OCI-LY7 (cell line): ENCODE measurements around the gene CFAP70. TPM values are rescaled to one million over a fixed set of nuclear protein-coding genes. Genes with fewer than 3 reads are reported as not detected.

Source experiments
- BruUV-seq: library from RNA; stranded (reverse); fragments of 400-500 nt; replicated peaks from 2 replicates; lab custom pipeline; 2021; lab: Mats Ljungman, UMichigan
- CTCF ChIA-PET: fragments of 300-600 bp; sonication (Branson Sonifier 250); formaldehyde crosslinking; loops from one replicate; lab custom pipeline; 2022; ENCODE audit warnings: antibody characterized with exemption; ENCODE audit not compliant: unreplicated experiment; lab: Charles Lee
- POLR2A ChIA-PET: fragments of 300-600 bp; sonication (Branson Sonifier 250); formaldehyde crosslinking; loops from one replicate; lab custom pipeline; 2022; ENCODE audit warnings: antibody characterized with exemption; lab: Charles Lee
- DNase-seq: peaks from one replicate; pipeline ENCODE4 v3.0.0-alpha.2; 2015; ENCODE audit warnings: low spot score
- H2AFZ ChIP-seq: fragments of 200-600 bp; sonication (generic), shearing (Covaris generic); 2 replicates; pipeline ENCODE4 v1.6.1; 2014; ENCODE audit warnings: mild to moderate bottlenecking, antibody characterized with exemption, low read length, moderate library complexity
- H3K27ac ChIP-seq: fragments of 200-600 bp; sonication (generic); 2 replicates; pipeline ENCODE4 v1.5.1; 2014; ENCODE audit warnings: mixed run types, low read depth, mild to moderate bottlenecking, moderate library complexity, low read length, inconsistent platforms; ENCODE audit not compliant: poor library complexity, severe bottlenecking
- H3K36me3 ChIP-seq: fragments of 200-600 bp; sonication (generic); 2 replicates; pipeline ENCODE4 v1.6.1; 2014; ENCODE audit warnings: mild to moderate bottlenecking, antibody characterized with exemption, low read length, moderate library complexity, mixed read lengths; ENCODE audit not compliant: insufficient read depth
- H3K4me1 ChIP-seq: fragments of 200-600 bp; sonication (generic); 2 replicates; pipeline ENCODE4 v1.5.1; 2014; ENCODE audit warnings: mild to moderate bottlenecking, low read length; ENCODE audit not compliant: insufficient read depth, poor library complexity, severe bottlenecking
- H3K4me2 ChIP-seq: fragments of 200-600 bp; sonication (generic); 2 replicates; pipeline ENCODE4 v1.6.1; 2014; ENCODE audit warnings: mild to moderate bottlenecking, low read length
- H3K4me3 ChIP-seq: fragments of 200-600 bp; sonication (generic); 2 replicates; pipeline ENCODE4 v1.5.1; 2014; ENCODE audit warnings: mild to moderate bottlenecking, low read depth, low read length; ENCODE audit not compliant: poor library complexity, severe bottlenecking
- H3K79me2 ChIP-seq: fragments of 200-600 bp; sonication (generic); 2 replicates; pipeline ENCODE4 v1.6.1; 2016; ENCODE audit warnings: low read depth, mild to moderate bottlenecking, low read length, moderate library complexity, mixed read lengths; ENCODE audit not compliant: insufficient read depth
- H3K9me2 ChIP-seq: fragments of 200-600 bp; sonication (generic); 2 replicates; pipeline ENCODE4 v1.6.1; 2016; ENCODE audit warnings: mild to moderate bottlenecking, low read length, mixed read lengths; ENCODE audit not compliant: insufficient read depth
- H3K9me3 ChIP-seq: fragments of 200-600 bp; sonication (generic); 2 replicates; pipeline ENCODE4 v1.6.1; 2014; ENCODE audit warnings: mild to moderate bottlenecking, mixed run types, low read length, mixed read lengths
- H4K20me1 ChIP-seq: fragments of 200-600 bp; sonication (generic); 2 replicates; pipeline ENCODE4 v1.6.1; 2014; ENCODE audit warnings: mild to moderate bottlenecking, antibody characterized with exemption, low read length, moderate library complexity, mixed read lengths; ENCODE audit not compliant: insufficient read depth
- CTCF ChIP-seq: fragments of 200-600 bp; sonication (generic); conservative IDR thresholded peaks from 2 replicates; pipeline ENCODE4 v1.5.1; 2014; ENCODE audit warnings: mild to moderate bottlenecking, antibody characterized with exemption, low read length, moderate library complexity, mixed read lengths
- EZH2phosphoT487 ChIP-seq: fragments of 200-600 bp; sonication (generic); IDR thresholded peaks from 2 replicates; pipeline ENCODE4 v1.6.1; 2018; ENCODE audit warnings: low read depth, borderline replicate concordance, mild to moderate bottlenecking, mixed run types, antibody characterized with exemption, low read length, moderate library complexity, mixed read lengths
- intact Hi-C: fragments of 100-400 bp; cut with micrococcal nuclease; formaldehyde crosslinking; loops from one replicate; pipeline ENCODE4 v1.10.0; 2022; ENCODE audit not compliant: unreplicated experiment
- total RNA-seq, 2 experiments: library from RNA; depleted of rRNA in 1 of 2; stranded (reverse); fragments of >200 nt in 1 of 2; shearing (Covaris generic) in 1 of 2; gene quantifications; 2 replicates each; pipeline ENCODE4 v1.2.3, GENCODE V29; 2014 to 2022

The CFAP70 gene
- total RNA-seq, 2 experiments from 2014 or later: 1.1 to 1.9 TPM

- POLR2A ChIA-PET: interaction anchor here (0.7 kb wide), 1 partner anchor 88 kb away, joined by 3 read pairs; no protein-coding TSS in a partner anchor
- no peak overlapping the region for H2AFZ ChIP-seq
- DNase-seq: no peak
- CTCF ChIA-PET: no interaction called here
- no peaks in the 10 kb centered on the region for H3K9me2 ChIP-seq
- H3K79me2 ChIP-seq: no peaks in the 10 kb centered on the region
- intact Hi-C loops: no loop called here
- H3K36me3 ChIP-seq: no peaks in the 10 kb centered on the region
- H3K27ac ChIP-seq: no peak overlapping the region
- no TSS peak for BruUV-seq
- no peaks in the 10 kb centered on the region for H3K9me3 ChIP-seq
- no peaks in the 10 kb centered on the region for H3K4me1 ChIP-seq
- no peak overlapping the region for H3K4me2 ChIP-seq
- H4K20me1 ChIP-seq: no peaks in the 10 kb centered on the region
- no peak for TF ChIP-seq EZH2phosphoT487
- TF ChIP-seq CTCF: no peak
- H3K4me3 ChIP-seq: no peak overlapping the region
Measured at GRCh38 chr10:73211106-73211811, 147.4 kb downstream of the CFAP70 start.

GRCh38 chr10:73210395-73211105 is 148.1 kb downstream of the CFAP70 start:
- Histone ChIP-seq H3K79me2 (no peaks in the 10 kb centered on the region), H3K4me1 (no peaks in the 10 kb centered on the region), H3K9me3 (no peaks in the 10 kb centered on the region), H3K4me3 (no peak overlapping the region), H3K36me3 (no peaks in the 10 kb centered on the region), H2AFZ (no peak overlapping the region), H4K20me1 (no peaks in the 10 kb centered on the region), H3K9me2 (no peaks in the 10 kb centered on the region), H3K27ac (no peak overlapping the region), H3K4me2 (no peak overlapping the region)
- no TSS peak for BruUV-seq
- intact Hi-C loops: no loop called here
- ChIA-PET CTCF (no interaction called here), POLR2A (no interaction called here)
- no peak for DNase-seq
- TF ChIP-seq EZH2phosphoT487 (no peak), CTCF (no peak)

GRCh38 chr10:73209705-73210104 is 149.0 kb downstream of the CFAP70 start:
- intact Hi-C loops: no loop called here
- POLR2A ChIA-PET: interaction anchor here (0.6 kb wide), 1 partner anchor 66 kb away, joined by 3 read pairs; no protein-coding TSS in a partner anchor
- Histone ChIP-seq H3K36me3 (no peaks in the 10 kb centered on the region), H3K4me1 (no peaks in the 10 kb centered on the region), H2AFZ (no peak overlapping the region), H3K4me2 (no peak overlapping the region), H3K9me3 (no peaks in the 10 kb centered on the region), H3K79me2 (no peaks in the 10 kb centered on the region), H3K9me2 (no peaks in the 10 kb centered on the region), H4K20me1 (no peaks in the 10 kb centered on the region), H3K27ac (no peak overlapping the region), H3K4me3 (no peak overlapping the region)
- CTCF ChIA-PET: no interaction called here
- no peak for TF ChIP-seq CTCF
- TF ChIP-seq EZH2phosphoT487: no peak
- BruUV-seq: no TSS peak
- no peak for DNase-seq
